HG02623 (cell line): ENCODE measurements around the gene MYADML2.
"Not testable (repeated sequence)": the region's sequence is repeated elsewhere in the genome, so short reads cannot be mapped to it uniquely, and the experiment has no call there.

ENCODE experiments used
- ATAC-seq: cut with Tn5 transposase; IDR thresholded peaks from one replicate; pipeline ENCODE4 v1.9.1; 2021; ENCODE audit warnings: moderate library complexity; ENCODE audit not compliant: unreplicated experiment

The MYADML2 gene

DNA sequence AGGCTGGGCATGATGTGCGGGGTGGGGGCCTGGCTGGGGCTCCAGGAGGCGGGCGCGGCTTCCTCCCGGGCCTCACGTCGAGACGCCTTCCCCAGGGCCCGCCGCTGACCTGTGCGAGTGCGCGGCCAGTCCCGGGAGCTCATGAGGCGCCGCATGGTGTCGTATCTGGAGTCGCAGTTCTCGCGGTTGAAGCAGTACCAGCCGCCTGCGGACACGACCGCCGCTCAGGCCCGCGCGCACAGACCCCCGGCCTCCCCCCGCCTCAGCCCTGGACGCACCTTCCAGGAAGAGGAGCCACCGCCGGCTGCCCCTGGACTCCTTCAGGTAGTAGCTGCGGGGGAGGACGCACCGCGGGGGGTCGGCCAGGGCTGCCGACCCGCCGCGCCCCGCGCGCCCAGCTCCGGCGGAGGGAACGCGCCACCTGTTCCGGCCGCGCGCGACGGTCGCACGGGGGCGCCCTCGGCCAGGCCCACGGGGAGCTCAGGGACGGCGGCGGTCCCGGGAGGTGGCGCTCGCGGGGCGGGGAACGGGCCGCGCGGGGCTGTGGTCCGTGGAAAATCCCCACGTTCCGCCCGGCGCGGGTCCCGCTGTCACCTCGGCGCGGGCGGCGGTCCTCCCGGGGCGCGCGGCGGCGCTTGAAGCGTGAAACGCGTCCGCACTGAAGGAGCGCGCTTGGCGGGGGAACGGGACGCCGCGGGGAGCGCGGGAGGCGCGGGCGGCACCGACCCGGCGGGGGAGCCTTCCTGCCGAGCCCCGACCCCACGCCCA is 12.5 kb upstream of the MYADML2 start:
- ATAC-seq, result no peak

DNA sequence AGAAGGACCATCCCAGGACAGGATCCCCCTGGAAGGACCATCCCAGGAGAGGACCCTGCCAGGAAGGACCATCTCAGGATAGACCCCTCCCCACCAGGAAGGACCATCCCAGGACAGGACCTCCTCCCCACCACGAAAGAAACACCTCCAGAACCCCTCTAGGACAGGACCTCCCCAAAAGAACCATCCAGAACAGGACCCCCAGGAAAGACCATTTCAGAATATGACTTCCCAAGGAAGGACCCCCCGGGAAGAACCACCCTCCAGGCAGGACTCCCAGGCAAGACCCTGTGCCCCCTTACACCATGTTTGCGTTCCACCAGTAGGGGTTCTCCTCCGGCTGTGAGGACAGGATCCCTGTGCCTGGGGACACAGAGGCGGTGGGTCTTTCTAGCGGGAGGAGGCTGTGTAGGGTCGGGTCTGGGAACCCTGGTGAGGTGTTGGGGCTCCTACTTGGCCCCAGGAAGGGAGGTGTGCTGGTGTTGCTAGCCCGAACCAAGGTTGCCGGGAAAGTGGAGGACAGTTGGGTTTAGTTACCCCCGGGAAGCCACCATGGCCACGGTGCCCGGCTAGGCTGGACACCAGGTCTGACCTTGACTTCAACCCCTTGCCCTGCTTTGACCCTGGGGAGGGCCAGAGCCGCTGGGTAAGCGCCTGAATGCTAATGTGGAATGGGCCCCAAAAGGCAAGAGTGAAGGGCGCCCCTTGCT is 11.8 kb upstream of the MYADML2 start:
- no peak for ATAC-seq

DNA sequence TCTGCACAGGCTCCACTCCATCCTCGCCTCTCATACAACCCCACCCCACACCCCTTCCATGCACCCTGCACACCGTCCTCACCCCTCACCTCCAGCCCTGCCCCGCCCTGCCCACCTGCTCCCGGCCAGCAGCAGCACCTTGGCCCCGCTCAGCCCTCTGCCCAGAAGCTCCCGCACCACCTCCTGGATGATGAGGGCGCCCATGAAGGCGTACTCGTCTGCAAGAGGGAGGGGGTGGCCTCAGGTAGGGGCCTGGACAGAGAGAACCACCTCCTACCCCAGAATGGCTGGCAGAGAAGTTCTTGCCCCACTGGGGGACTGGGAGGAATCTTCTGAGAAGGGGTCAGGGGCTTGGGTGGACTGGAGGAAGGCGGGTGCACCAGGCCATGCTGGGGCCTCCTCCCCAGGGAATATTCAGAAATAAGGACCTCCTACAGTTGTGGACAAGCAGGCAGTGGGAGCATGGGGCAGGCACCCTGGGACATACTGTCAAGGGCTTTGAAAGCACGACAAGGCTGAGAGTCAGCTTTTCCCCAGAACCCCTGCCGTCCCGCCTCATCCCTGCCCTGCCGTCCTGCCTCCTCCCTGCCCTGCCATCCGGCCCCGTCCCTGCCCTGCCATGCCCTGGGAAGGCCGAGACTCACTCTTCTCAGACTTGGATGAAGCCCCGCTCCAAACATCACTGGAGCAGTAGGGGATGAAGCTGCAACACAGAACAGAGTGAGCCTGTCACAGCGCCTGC is 10.8 kb upstream of the MYADML2 start:
- no peak for ATAC-seq

DNA sequence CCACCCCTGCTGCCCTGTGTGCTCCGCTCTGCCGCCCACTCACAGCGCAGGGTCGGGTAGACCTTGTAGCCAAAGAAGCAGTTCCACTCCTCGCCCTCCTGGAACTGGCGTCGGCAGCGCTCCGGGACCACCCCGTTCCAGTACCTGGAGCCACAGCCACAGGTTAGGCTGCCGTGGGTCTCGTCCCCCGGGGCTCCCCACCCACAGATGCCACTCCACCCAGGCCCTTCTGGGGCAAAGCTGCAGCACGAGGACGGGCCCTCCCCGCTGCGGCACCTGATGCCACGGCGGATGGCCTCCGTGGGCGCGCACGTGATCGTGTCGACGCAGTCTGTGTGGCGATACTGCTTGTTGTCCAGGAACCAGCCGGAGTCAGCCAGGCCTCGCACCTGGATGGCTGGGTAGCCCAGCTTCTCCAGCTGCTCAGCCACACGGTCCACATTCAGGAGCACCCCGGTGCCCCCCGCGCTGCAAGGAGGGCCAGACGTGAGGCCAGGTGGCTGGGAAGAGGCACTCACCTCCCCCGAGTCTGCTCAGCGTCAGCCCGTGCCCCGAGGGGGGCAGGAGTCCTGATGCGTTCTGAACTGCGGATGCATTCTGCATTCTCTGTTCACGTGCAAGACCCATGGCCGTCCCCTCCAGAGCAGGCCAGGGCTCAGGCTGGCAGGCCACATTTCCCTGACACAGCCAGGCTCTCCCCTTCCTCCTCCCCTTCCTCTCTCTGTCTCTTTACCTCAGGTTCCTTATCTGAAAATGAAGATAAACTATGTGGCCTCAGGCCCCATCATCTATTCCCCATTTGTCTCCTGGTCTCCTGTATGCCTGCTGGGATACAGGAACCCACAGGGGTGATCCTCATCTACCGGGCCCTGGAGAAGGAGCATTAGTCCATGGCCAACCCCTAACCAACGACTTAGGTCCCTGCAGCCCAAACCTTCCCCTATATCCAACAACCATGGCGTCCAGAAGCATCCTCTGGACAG is 9.9 kb upstream of the MYADML2 start:
- ATAC-seq, result no peak

DNA sequence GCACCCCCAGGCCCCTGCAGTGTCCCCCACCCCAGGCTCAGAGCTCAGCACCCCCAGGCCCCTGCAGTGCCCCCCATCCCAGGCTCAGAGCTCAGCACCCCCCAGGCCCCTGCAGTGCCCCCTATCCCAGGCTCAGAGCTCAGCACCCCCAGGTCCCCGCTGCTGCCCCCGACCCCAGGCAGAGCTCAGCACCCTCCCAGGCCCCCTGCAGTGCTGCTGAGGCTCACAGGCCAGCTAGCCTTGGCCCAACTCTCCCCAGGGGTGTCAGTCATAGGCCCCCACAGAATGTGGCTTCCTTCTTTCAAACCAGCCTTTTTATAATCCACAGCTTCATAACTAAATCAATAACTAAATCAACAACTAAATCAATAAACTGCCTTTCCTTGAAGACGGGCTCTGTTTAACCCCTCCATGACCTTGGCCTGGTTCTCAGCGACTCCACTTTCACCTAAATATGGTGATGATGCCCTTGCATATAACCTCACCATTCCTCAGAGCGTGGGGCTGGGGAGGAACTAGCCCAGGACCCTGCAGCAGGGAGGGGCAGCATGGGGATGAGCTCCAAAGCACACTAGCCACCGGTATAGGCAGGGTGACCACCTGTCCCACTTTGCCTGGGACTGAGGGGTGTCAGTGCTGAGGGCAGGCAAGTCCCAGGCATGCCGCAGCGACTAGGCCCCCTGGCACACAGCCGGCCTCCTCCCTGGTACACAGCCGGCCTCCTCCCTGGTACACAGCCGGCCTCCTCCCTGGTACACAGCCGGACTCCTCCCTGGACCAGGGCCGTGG is 8.9 kb upstream of the MYADML2 start:
- ATAC-seq, result no peak

DNA sequence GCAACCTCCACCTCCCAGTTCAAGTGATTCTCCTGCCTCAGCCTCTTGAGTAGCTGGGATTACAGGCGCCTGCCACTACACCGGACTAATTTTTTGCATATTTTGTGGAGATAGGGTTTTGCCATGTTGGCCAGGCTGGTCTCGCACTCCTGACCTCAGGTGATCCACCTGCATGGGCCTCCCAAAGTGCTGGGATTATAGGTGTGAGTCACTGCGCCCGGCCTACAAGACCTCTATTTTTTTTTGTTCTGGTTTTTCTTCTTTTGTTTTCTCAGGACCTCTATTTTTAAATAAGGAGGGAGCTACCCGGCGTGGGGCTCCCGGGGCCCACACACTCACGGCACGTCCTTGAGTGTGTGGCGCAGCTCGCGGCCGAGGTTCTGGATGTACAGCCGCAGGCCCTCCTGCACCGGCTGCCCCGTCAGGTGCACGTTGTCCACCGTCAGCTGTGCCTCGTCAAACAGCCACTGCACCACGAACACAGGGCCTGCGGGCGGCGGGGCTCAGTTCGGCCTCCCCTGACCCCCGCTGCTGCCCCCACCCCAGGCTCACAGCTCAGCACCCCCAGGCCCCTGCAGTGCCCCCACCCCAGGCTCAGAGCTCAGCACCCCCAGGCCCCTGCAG is 8.1 kb upstream of the MYADML2 start:
- ATAC-seq, result no peak

DNA sequence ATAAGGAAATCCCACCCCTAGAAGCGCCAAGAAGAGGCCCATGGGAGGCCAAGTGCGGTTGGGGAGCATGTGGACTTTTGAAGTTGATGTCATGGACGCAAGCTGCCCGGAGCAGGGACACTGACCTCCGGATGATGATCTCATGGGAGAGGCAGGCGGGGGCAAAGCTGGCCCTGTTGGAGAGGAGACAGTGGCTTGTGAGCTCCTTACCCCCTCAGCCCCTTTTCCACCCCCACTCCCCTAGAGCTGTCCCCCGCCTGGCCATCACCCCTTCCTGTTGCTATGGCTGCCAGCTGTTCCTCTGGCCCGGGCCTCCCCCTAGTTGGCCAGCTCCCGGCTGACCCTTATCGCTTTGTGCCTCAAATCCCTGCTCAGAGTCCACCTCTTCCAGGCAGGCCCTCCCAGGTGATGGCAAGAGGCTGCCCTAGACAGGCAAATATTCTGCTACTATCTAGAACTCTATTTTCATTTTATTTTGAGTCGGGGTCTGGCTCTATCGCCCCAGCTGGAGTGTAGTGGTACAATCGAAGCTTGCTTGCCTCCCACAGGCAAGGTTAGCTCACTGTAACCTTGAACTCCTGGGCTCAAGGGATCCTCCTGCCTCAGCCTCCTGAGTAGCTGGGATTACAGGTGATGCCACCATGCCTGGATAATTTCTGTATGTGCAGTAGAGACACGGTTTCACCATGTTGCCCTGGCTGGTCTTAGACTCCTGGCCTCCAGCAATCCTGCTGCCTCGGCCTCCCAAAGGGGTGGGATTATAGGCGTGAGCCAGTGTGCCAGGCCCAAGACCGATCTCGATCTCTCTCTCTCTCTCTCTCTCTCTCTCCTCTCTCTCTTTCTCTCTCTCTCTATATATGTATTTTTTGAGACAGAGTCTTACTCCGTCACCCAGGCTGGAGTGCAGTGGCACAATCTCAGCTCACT is 7.4 kb upstream of the MYADML2 start:
- no peak for ATAC-seq

DNA sequence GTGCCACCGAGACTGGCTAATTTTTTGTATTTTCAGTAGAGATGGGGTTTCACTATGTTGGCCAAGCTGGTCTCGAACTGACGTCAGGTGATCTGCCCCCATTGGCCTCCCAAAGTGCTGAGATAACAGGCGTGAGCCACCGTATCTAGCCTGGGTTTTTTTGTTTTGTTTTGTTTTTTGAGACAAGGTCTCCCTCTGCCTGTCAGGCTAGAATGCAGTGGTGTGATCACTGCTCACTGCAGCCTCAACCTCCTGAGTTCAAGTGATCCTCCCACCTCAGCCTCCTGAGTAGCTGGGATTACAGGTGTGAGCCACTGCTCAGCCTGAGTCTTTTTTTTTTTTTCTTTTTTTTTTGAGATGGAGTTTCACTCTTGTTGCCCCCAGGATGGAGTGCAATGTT is 6.4 kb upstream of the MYADML2 start:
- not testable (repeated sequence) for ATAC-seq

DNA sequence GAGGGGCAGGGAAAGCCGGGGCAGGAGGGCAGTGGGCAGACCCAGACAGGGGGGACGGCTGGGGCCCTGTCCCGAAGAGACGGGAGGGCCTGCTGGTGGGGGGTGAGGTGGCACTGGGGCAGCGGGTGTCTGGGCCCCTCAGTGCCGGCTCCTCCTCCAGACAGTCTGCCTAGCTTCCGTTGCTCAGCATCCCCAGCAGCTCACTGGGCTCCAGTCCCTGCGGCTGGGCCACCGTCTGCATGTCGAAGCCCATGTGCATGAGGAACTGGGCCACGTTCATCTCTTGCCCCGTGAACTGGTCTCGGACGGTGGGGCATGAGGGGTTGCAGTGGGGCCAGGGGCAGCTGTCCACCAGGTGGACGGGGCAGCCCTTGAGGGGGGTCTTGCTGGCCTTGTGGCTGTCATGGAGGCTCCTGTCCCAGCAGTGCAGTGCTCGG is 5.8 kb upstream of the MYADML2 start:
- no peak for ATAC-seq

DNA sequence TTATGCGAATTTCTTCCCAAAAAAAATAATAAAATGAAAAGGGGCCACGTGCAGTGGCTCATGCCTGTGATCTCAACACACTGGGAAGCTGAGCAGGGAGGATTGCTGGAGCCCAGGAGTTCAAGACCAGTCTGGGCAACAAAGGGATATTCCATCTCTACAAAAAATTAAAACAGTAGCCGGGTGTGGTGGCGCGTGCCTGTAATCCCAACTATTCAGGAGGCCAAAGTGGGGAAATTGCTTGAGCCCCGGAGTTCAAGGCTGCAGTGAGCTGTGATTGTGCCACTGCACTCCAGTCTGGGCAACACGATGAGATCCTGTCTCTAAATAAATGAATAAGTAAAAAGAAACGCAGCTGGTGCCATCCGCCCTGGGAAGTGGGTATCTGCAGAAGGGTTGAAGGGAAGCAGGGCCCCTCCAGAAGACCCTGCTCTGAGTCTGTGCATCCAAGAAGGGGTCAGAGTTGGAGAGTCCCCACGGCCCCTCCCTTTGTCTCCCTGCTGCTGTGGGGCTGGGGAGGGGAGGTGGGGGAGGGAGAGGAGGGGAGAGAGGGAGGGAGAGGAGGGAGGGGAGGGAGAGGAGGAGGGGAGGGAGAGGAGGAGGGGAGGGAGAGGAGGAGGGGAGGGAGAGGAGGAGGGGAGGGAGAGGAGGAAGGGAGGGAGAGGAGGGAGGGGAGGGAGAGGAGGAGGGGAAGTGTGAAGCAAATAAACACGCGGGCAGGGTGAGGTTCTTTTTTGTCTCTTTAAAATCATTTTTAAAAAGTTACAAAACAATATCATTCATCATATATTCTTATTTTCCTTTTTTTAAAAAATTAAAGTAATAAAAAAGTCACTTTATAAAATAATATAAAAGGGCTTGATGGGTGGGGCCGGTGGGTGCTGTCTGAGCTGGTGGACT is 5.0 kb upstream of the MYADML2 start:
- ATAC-seq, result no peak

DNA sequence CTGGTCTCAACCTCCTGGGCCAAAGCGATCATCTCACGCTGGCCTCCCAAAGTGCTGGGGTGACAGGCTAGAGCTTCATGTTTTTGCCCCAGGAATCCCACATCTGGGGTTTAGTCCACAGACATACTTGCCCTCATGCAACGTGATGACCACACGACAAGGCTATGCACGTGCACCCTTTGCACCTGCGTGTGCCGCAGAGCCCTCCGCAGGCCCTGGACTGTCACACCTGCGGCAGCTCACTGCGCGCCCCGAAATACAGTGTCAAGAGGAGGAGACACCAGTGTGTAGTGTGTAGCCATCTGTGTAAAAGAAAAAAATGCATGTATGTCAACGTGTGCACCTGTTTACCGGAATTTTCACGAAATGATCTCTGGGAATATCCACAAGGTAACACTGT is 3.5 kb upstream of the MYADML2 start:
- no peak for ATAC-seq

DNA sequence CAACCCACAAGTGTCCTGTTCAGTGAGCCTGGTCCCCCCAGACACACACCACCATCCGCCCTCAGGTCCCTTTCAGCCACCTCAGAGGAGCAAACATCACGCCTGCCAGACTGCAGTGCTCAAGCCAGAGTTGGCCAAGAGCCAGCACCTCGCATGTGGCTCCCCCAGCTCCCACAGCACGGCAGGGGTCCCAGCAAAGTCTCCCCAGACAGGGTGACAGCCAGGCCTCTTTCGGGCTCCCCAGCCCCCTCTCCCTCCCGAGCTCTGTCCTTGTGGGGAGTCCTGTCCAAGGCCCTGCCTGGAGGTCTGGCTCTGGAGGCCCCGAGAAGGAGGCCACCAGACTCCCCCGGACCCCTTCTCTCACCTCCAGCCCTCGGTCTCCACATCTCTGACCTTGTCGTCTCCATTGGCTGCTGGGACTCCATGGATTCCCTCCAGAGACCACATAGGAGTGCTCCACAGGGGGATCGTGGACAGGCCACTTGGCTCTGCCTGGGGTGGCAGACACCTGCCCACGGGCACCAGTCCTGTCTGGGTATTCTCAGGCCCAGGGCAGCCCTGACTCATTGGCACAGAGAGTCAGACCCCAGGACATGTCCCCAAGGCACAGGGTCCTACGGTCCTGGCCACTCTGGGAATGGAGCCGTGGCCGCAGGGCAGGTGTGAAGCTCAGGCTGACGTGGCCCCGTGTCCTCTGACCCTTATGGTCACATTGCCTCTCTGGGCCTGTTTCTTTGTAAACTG is 1.8 kb upstream of the MYADML2 start:
- no peak for ATAC-seq

DNA sequence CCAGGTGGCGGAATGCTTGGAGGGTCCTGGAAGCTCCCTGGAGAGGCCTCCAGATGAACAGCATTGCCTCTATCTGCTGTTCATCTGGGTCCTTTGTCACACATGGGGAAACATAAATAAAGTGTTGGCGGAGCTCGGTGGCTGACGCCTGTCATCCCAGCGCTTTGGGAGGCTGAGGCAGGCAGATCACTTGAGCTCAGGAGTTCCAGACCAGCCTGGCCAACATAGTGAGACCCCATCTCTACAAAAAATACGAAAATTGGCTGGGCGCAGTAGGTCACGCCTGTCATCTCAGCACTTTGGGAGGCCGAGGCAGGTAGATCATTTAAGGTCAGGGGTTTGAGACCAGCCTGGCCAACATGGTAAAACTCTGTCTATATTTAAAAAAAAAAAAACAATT is 2.2 kb downstream of the MYADML2 start:
- no peak for ATAC-seq

DNA sequence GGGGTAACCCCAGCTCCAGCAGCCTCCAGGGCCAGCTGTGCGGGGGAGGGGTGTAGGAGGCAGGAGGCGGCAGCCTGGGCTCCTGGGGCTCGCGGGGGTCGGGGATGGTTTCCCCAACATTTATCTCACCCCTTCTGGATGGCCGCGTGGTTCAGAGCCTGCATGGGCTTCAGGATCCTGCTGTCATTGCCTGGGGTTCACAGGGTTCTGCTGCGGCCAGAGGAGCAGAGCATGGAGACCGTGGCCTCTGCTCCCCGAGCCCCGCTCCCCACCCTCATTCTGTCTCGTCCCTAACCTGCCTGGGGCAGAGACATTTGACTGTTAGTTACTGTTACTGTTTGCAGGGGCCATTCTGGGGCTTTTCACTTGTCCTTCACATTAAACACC is 4.9 kb downstream of the MYADML2 start:
- no peak for ATAC-seq

DNA sequence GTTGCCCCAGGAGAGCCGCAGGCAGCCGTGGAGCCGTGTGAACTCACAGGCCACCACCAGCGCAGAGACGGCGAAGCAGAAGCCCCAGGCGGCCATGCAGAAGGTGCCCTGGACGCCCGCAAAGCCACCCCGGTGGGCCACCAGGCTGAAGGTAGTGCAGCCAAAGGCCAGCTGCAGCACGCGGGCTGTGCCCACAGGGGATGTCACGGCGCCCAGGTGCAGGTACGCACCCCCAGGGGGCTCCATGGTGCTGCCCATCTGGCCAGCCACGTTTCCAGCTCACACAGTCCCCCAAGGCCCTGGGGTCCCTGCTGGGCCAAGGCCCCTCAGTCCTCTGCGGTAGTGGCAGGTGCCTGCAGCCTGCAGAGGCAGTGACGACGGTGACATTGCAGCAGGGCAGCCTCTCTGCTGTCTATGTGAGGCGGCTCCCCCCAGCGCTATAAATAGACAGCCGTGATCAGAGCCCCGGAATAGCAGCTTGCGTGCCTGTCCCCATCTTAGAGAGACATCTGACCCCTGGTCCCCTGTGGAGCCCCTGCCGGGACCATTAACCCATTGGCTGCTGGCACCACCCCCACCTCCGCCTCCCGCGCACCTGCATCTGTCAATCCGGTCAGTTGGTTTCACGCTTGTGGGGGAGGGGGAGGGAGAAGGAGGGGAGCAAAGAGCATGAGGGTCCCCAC is 5.4 kb downstream of the MYADML2 start:
- ATAC-seq, result no peak
